ENCODE results near the gene N4BP2.

Gene N4BP2

GRCh38 chr4:40157436-40157835 is 100.8 kb downstream of the N4BP2 start:
- H3K4me3 ChIP-seq (ENCODE audit: low read depth, low read length) = no peak overlapping the region
- TF ChIP-seq CTCF (IDR thresholded peaks at IDR 0.05; ENCODE audit: low read depth, low read length, missing control alignments) = no peak
- DNase-seq (ENCODE audit: low read depth) = no peak

- DNase-seq (ENCODE audit: low read depth) = no peak
- TF ChIP-seq CTCF (IDR thresholded peaks at IDR 0.05; ENCODE audit: low read depth, low read length, missing control alignments) = no peak
- no peak overlapping the region for H3K4me3 ChIP-seq (ENCODE audit: low read depth, low read length)
Measured at GRCh38 chr4:40160258-40160657, 103.6 kb downstream of the N4BP2 start.

GRCh38 chr4:40164459-40164858 is 107.8 kb downstream of the N4BP2 start:
- no peak for DNase-seq (ENCODE audit: low read depth)
- H3K4me3 ChIP-seq (ENCODE audit: low read depth, low read length) = no peak overlapping the region
- no peak for TF ChIP-seq CTCF (IDR thresholded peaks at IDR 0.05; ENCODE audit: low read depth, low read length, missing control alignments)

DNA sequence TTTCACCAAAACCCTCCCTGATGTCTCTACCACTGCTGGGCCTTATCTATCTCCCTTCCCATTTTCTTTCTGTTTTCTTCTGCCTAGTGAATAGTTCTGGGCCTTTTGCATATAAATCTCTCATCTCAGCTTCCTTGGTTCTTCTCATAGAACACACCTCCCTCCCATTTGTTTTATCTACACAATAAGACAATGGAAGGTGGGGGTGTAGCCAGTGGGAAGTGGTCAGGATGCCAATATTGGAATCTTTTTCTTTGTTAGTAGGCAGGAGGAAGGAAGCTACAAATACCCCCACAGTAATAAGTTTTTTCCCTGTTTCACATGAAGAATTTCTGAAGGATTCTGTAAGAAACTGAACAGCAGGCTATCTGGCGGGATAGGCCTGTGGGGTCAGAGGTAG is 109.3 kb downstream of the N4BP2 start:
- no peak for TF ChIP-seq CTCF (IDR thresholded peaks at IDR 0.05; ENCODE audit: low read depth, low read length, missing control alignments)
- no peak for DNase-seq (ENCODE audit: low read depth)
- no peak overlapping the region for H3K4me3 ChIP-seq (ENCODE audit: low read depth, low read length)

DNA sequence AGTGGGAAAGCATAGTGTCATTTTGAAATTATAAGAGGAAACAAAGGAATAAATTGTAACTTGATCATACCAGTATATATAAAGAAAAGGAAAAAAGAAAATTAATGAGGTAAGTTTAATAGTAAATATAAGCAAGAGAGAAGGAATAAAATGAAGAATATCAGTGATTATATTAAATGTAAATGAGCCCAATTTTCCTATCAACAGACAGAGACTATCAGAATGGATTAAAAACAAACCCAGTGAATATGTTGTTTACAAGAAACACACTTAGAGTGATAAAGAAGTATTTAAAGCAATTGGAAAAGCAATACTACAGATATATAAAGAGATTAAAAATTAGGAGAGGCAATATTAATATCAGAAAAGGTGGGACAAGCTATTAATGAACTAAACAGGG is 111.4 kb downstream of the N4BP2 start:
- no peak overlapping the region for H3K4me3 ChIP-seq (ENCODE audit: low read depth, low read length)
- no peak for TF ChIP-seq CTCF (IDR thresholded peaks at IDR 0.05; ENCODE audit: low read depth, low read length, missing control alignments)
- DNase-seq (ENCODE audit: low read depth) = no peak

DNA sequence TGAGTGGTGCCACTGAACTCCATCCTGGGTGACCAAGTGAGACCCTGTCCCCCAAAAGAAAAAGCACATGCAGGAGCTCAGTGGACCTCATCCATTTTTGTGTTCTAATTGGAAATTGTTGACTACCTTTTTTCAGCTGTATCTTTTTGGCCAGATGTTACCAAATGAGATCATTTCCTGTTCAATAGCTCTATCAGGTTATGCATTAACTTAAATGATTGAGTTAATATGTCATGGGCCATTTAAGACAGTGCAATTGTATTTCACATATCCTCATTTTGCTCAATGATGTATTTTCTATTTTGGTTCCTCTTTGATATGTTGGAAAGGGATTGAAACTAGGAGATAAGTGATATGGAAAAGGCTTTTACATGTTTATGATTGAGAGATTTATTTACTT is 113.9 kb downstream of the N4BP2 start:
- no peak for DNase-seq (ENCODE audit: low read depth)
- H3K4me3 ChIP-seq (ENCODE audit: low read depth, low read length) = no peak overlapping the region
- TF ChIP-seq CTCF (IDR thresholded peaks at IDR 0.05; ENCODE audit: low read depth, low read length, missing control alignments) = no peak

- no peak for DNase-seq (ENCODE audit: low read depth)
- no peak for TF ChIP-seq CTCF (IDR thresholded peaks at IDR 0.05; ENCODE audit: low read depth, low read length, missing control alignments)
- no peak overlapping the region for H3K4me3 ChIP-seq (ENCODE audit: low read depth, low read length)
Measured at GRCh38 chr4:40173470-40173875, 116.8 kb downstream of the N4BP2 start.

Data from GM12864 (cell line).